Spleen (tissue), 11 donors: ENCODE results near the gene IFNGR1. TPM values are rescaled to one million over a fixed set of nuclear protein-coding genes. Genes with fewer than 3 reads are reported as not detected.
"Not testable (repeated sequence)": the region's sequence is repeated elsewhere in the genome, so short reads cannot be mapped to it uniquely, and the experiment has no call there.

Experiments
- DNase-seq: peaks from one replicate; pipeline ENCODE4 v3.0.0-alpha.2; 2020
- H3K27ac ChIP-seq, 8 donors: fragments of 200-600 bp; sonication (generic) in 7 of 8; 1 replicate in 4 of 8; 2 replicates in 4 of 8; pipeline versions ENCODE4 v1.5.0 to v1.8.0; 2016 to 2021; ENCODE audit warnings: inconsistent platforms in 4 of 8, mild to moderate bottlenecking in 4 of 8, moderate library complexity in 1 of 8
- H3K27me3 ChIP-seq, 7 donors: fragments of 200-600 bp; sonication (generic) in 6 of 7; replicated peaks in 1 of 7; 1 replicate in 4 of 7; 2 replicates in 3 of 7; pipeline versions ENCODE4 v1.5.0 to v1.8.0; 2016 to 2021; ENCODE audit warnings: inconsistent platforms in 3 of 7, mild to moderate bottlenecking in 1 of 7
- H3K36me3 ChIP-seq, 6 donors: fragments of 200-600 bp; sonication (generic) in 5 of 6; 1 replicate in 4 of 6; 2 replicates in 2 of 6; pipeline versions ENCODE4 v1.5.0 to v1.8.0; 2016 to 2021; ENCODE audit warnings: inconsistent platforms in 2 of 6
- H3K4me1 ChIP-seq, 6 donors: fragments of 200-600 bp; sonication (generic) in 5 of 6; 1 replicate in 3 of 6; 2 replicates in 3 of 6; pipeline versions ENCODE4 v1.5.0 to v1.8.0; 2016 to 2021; ENCODE audit warnings: inconsistent platforms in 3 of 6
- H3K4me3 ChIP-seq, 8 donors: fragments of 200-600 bp; sonication (generic) in 7 of 8; 1 replicate in 4 of 8; 2 replicates in 4 of 8; pipeline versions ENCODE4 v1.5.0 to v1.8.0; 2016 to 2021; ENCODE audit warnings: inconsistent platforms in 4 of 8, mild to moderate bottlenecking in 4 of 8, moderate library complexity in 2 of 8
- H3K9me3 ChIP-seq, 8 donors: fragments of 200-600 bp; sonication (generic) in 7 of 8; 1 replicate in 4 of 8; 2 replicates in 4 of 8; pipeline versions ENCODE4 v1.5.0 to v1.8.0; 2016 to 2021; ENCODE audit warnings: inconsistent platforms in 4 of 8
- CTCF ChIP-seq, 11 experiments: fragments of 200-600 bp in 7 of 11; fragments of 450-650 bp in 4 of 11; sonication (generic) in 4 of 11; IDR thresholded peaks in 8 of 11; conservative IDR thresholded peaks in 3 of 11; 1 replicate in 7 of 11; 2 replicates in 4 of 11; pipeline versions ENCODE4 v1.4.0 to v1.8.0; 2016 to 2021; ENCODE audit warnings: antibody characterized with exemption in 11 of 11, inconsistent platforms in 4 of 11, mild to moderate bottlenecking in 1 of 11
- POLR2A ChIP-seq, 3 donors: fragments of 450-650 bp; IDR thresholded peaks; one replicate each; pipeline ENCODE4 v1.5.1; 2017; ENCODE audit warnings: antibody characterized with exemption in 3 of 3, mild to moderate bottlenecking in 1 of 3
- POLR2AphosphoS5 ChIP-seq, 3 donors: sonication (generic); formaldehyde crosslinking; IDR thresholded peaks; one replicate each; pipeline ENCODE4 v1.5.1; 2017; ENCODE audit warnings: antibody characterized with exemption in 3 of 3
- WGBS, 5 donors: extraction: QIAGEN DNeasy Blood & Tissue Kit in 3 of 5; methylation state at CpG; one replicate each; pipeline versions ENCODE4 v1.1.5 to v1.1.7; 2013 to 2018; 5-methylcytosine and 5-hydroxymethylcytosine counted together
- intact Hi-C: fragments of 100-400 bp; cut with DNase I; formaldehyde crosslinking; loops from one replicate; pipeline ENCODE4 v1.15.0; 2023; ENCODE audit warnings: low total_unique reads
- polyA plus RNA-seq, 3 donors: library from polyadenylated mRNA; stranded (reverse); fragments of 200-250 nt; gene quantifications; one replicate each; pipeline ENCODE4 v1.2.1, GENCODE V29; 2013
- total RNA-seq, 7 donors: library from RNA; depleted of rRNA in 3 of 7; stranded (reverse); fragments of >200 nt in 3 of 7; fragmentation: NEBNext Ultra II Directional in 4 of 7; extraction: Animal tissue kit (Norgen Biotek cat#: 25700) in 4 of 7; gene quantifications; one replicate each; pipeline versions ENCODE4 v1.1.0 to v1.2.1, GENCODE V29; 2016 to 2021
- donor health status: healthy with polysubstance abuse.
- donor health status: DM: no; HTN: no; CAD: no; lungs with moderate emphysema.
- donor health status: DM: no; HTN: no; CAD: no.
- donor health status: Bipolar disorder and iron deficiency.
- donor health status: healthy.
- donor health status: DM: no; HTN: no; CAD: no.
- donor health status: DM: yes; HTN: yes; CAD: no.

Gene IFNGR1
- total and polyA plus RNA-seq, 10 donors, result 119 to 291 (median 183) TPM

- H3K27ac ChIP-seq, result peak overlapping the region; percentile 19 to 100 (median 99)
- H3K9me3 ChIP-seq, DNase-seq, intact Hi-C loops, H3K27me3 ChIP-seq: not testable (repeated sequence)
- peaks cover 43 to 92% (median 86%) of the 10 kb centered on the region in 6 donors for H3K4me1 ChIP-seq
- 75 to 86% (median 80%) methylated on average over 3 of the region's 3 CpGs for WGBS, 5 donors
- TF ChIP-seq POLR2AphosphoS5 (IDR thresholded peaks at IDR 0.05), result peak in 1 of 3 donors; percentile 72
- peak overlapping the region in 6 of 8 donors; percentile 5 to 83 (median 76) for H3K4me3 ChIP-seq
- peaks cover 0 to 39% (median 0%) of the 10 kb centered on the region in 6 donors for H3K36me3 ChIP-seq
Measured at GRCh38 chr6:137215630-137216029, 3.6 kb downstream of the IFNGR1 start.

- DNase-seq, result no peak
- H3K27me3 ChIP-seq, result no peaks in the 10 kb centered on the region
- peaks cover 36 to 92% (median 84%) of the 10 kb centered on the region in 6 donors for H3K4me1 ChIP-seq
- peaks cover 0 to 3% (median under 1%) of the 10 kb centered on the region in 8 donors for H3K9me3 ChIP-seq
- H3K4me3 ChIP-seq, result peak overlapping the region in 4 of 8 donors; percentile 68 to 83 (median 78)
- peak overlapping the region in 6 of 8 donors; percentile 55 to 100 (median 100) for H3K27ac ChIP-seq
- WGBS, 5 donors, result 78 to 87% (median 82%) methylated on average over 3 of the region's 3 CpGs
- TF ChIP-seq POLR2AphosphoS5 (IDR thresholded peaks at IDR 0.05) (no peak), CTCF (IDR thresholded peaks at IDR 0.05 in 8 of 11, conservative IDR thresholded peaks at IDR 0.05 in 3 of 11) (no peak)
- intact Hi-C loops, result no loop called here
- H3K36me3 ChIP-seq, result peaks cover 0 to 45% (median 0%) of the 10 kb centered on the region in 6 donors
Measured at GRCh38 chr6:137214931-137215330, 4.3 kb downstream of the IFNGR1 start.

GRCh38 chr6:137213813-137214212 lies 5.4 kb downstream of the IFNGR1 start:
- peaks cover 0 to 14% (median 9%) of the 10 kb centered on the region in 8 donors for H3K9me3 ChIP-seq
- WGBS, 5 donors, result 43 to 72% (median 53%) methylated on average over 2 of the region's 2 CpGs

GRCh38 chr6:137213331-137213740 lies 5.8 kb downstream of the IFNGR1 start:
- Histone ChIP-seq H3K9me3 (peaks cover 0 to 19% (median 13%) of the 10 kb centered on the region in 8 donors), H3K27ac (peak overlapping the region in 7 of 8 donors; percentile 55 to 100 (median 99)), H3K4me1 (peaks cover 31 to 100% (median 85%) of the 10 kb centered on the region in 6 donors), H3K4me3 (peak overlapping the region in 3 of 8 donors; percentile 7 to 83 (median 81)), H3K36me3 (peaks cover 0 to 61% (median 6%) of the 10 kb centered on the region in 6 donors), H3K27me3 (no peaks in the 10 kb centered on the region)
- intact Hi-C loops, result no loop called here
- 28 to 46% (median 37%) methylated on average over 4 of the region's 4 CpGs for WGBS, 5 donors
- no peak for TF ChIP-seq POLR2AphosphoS5 (IDR thresholded peaks at IDR 0.05)
- TF ChIP-seq POLR2A (IDR thresholded peaks at IDR 0.05), result no peak
- no peak for DNase-seq

More at GRCh38 chr6:137213813-137214212, 5.4 kb downstream of the IFNGR1 start:
- DNase-seq, result no peak
- Histone ChIP-seq H3K4me3 (peak overlapping the region in 3 of 8 donors; percentile 7 to 83 (median 81)), H3K36me3 (peaks cover 0 to 56% (median 2%) of the 10 kb centered on the region in 6 donors), H3K27ac (peak overlapping the region in 7 of 8 donors; percentile 55 to 100 (median 99)), H3K27me3 (no peaks in the 10 kb centered on the region), H3K4me1 (peaks cover 31 to 96% (median 83%) of the 10 kb centered on the region in 6 donors)
- intact Hi-C loops, result no loop called here
- TF ChIP-seq POLR2AphosphoS5 (IDR thresholded peaks at IDR 0.05), result peak in 1 of 3 donors; percentile 36
- no peak for TF ChIP-seq POLR2A (IDR thresholded peaks at IDR 0.05)
- TF ChIP-seq CTCF (IDR thresholded peaks at IDR 0.05 in 8 of 11, conservative IDR thresholded peaks at IDR 0.05 in 3 of 11), result no peak

GRCh38 chr6:137211910-137212309 lies 7.3 kb downstream of the IFNGR1 start:
- H3K36me3 ChIP-seq, result peaks cover 0 to 75% (median 10%) of the 10 kb centered on the region in 6 donors
- peaks cover 32 to 100% (median 84%) of the 10 kb centered on the region in 6 donors for H3K4me1 ChIP-seq
- WGBS, 5 donors, result 84 to 92% (median 86%) methylated on average over 3 of the region's 3 CpGs
- H3K9me3 ChIP-seq, result peaks cover 0 to 32% (median 20%) of the 10 kb centered on the region in 8 donors
- H3K4me3 ChIP-seq, result peak overlapping the region in 1 of 8 donors; percentile 21
- no peak for DNase-seq
- H3K27ac ChIP-seq, result peak overlapping the region in 6 of 8 donors; percentile 41 to 100 (median 100)
- intact Hi-C loops, result no loop called here
- TF ChIP-seq CTCF (IDR thresholded peaks at IDR 0.05 in 8 of 11, conservative IDR thresholded peaks at IDR 0.05 in 3 of 11) (no peak), POLR2AphosphoS5 (IDR thresholded peaks at IDR 0.05) (no peak), POLR2A (IDR thresholded peaks at IDR 0.05) (no peak)
- no peaks in the 10 kb centered on the region for H3K27me3 ChIP-seq
